Body of pancreas (tissue), 4 donors: ENCODE results near the gene STAB1. TPM values are rescaled to one million over a fixed set of nuclear protein-coding genes. Genes with fewer than 3 reads are reported as not detected.

Experiments
- ATAC-seq: fragments of 150-250 bp; one replicate; pipeline ENCODE4 v1.9.1; 2016
- DNase-seq, 4 donors: peaks; one replicate each; pipeline ENCODE4 v3.0.0-alpha.2; 2019
- H3K27ac ChIP-seq, 4 donors: fragments of 200-600 bp; sonication (generic); 1 replicate in 3 of 4; 2 replicates in 1 of 4; pipeline versions ENCODE4 v1.5.1 to v1.6.1; 2016 to 2019; ENCODE audit warnings: mild to moderate bottlenecking in 1 of 4, mixed read lengths in 1 of 4, moderate library complexity in 1 of 4
- H3K27me3 ChIP-seq, 2 donors: fragments of 200-600 bp; sonication (generic); one replicate each; pipeline ENCODE4 v1.6.0; 2016; ENCODE audit warnings: mild to moderate bottlenecking in 1 of 2
- H3K36me3 ChIP-seq, 2 donors: fragments of 200-600 bp; sonication (generic); replicated peaks in 1 of 2; 2 replicates each; pipeline ENCODE4 v1.5.1; 2016; ENCODE audit warnings: low read depth in 2 of 2; ENCODE audit not compliant: insufficient read depth in 1 of 2
- H3K4me1 ChIP-seq: fragments of 200-600 bp; sonication (generic); one replicate; pipeline ENCODE4 v1.6.0; 2016
- H3K4me3 ChIP-seq, 2 donors: fragments of 200-600 bp; sonication (generic); 1 replicate in 1 of 2; 2 replicates in 1 of 2; pipeline ENCODE4 v1.5.1; 2016 to 2019
- H3K9me3 ChIP-seq, 3 donors: fragments of 200-600 bp; sonication (generic); 1 replicate in 2 of 3; 2 replicates in 1 of 3; pipeline ENCODE4 v1.5.1; 2016
- CTCF ChIP-seq, 7 experiments: fragments of 450-650 bp in 4 of 7; fragments of 200-600 bp in 3 of 7; sonication (generic) in 3 of 7; IDR thresholded peaks; one replicate each; pipeline ENCODE4 v1.5.1; 2016 to 2019; ENCODE audit warnings: antibody characterized with exemption in 7 of 7
- POLR2A ChIP-seq, 3 donors: fragments of 450-650 bp; IDR thresholded peaks; one replicate each; pipeline ENCODE4 v1.6.1; 2016; ENCODE audit warnings: antibody characterized with exemption in 3 of 3, mild to moderate bottlenecking in 2 of 3
- WGBS, 2 donors: methylation state at CpG; one replicate each; pipeline ENCODE4 v1.1.5; 2017; 5-methylcytosine and 5-hydroxymethylcytosine counted together
- intact Hi-C: fragments of 100-400 bp; cut with DNase I; formaldehyde crosslinking; loops from one replicate; pipeline ENCODE4 v1.15.1; 2023
- small RNA-seq: library from RNA; depleted of rRNA; stranded (forward); fragments of <200 nt; gene quantifications from one replicate; pipeline ENCODE3, GENCODE V24; 2016
- total RNA-seq, 2 donors: library from RNA; depleted of rRNA; stranded (reverse); fragments of >200 nt; gene quantifications; one replicate each; pipeline ENCODE4 v1.1.0, GENCODE V29; 2016

The STAB1 gene
- total RNA-seq, 2 donors from 2014 or later: 50.4 to 55.3 TPM

GRCh38 chr3:52572221-52572620 lies 77.1 kb downstream of the STAB1 start:
- no peak overlapping the region for H3K27ac ChIP-seq
- WGBS, 2 donors: 69 to 83% methylated on average over 6 of the region's 6 CpGs
- ATAC-seq (no peak), DNase-seq (no peak)
- H3K4me3 ChIP-seq: no peak overlapping the region
- TF ChIP-seq POLR2A (IDR thresholded peaks at IDR 0.05): no peak
- TF ChIP-seq CTCF (IDR thresholded peaks at IDR 0.05): no peak
- H3K27me3 ChIP-seq: no peaks in the 10 kb centered on the region
- peaks cover 0 to 7% of the 10 kb centered on the region in 2 donors for H3K36me3 ChIP-seq
- intact Hi-C loops: no loop called here
- no peaks in the 10 kb centered on the region for H3K9me3 ChIP-seq
- no peaks in the 10 kb centered on the region for H3K4me1 ChIP-seq

Small RNA genes within 50 kb of the gene (small RNA-seq; reads per million reads assigned to genes)
- not detected for gene RNU6-856P
- gene RNU6ATAC16P: not detected

Other genes with a start within 250 kb of the STAB1 start
- gene PPM1M, start 249.6 kb upstream of the STAB1 start, total RNA-seq: 10 to 100 TPM in 1 of 2 donors, 1 to 10 TPM in 1; 6.9 to 15.3 TPM
- gene WDR82, start 216.7 kb upstream of the STAB1 start, total RNA-seq: 10 to 100 TPM; 19.1 to 21.5 TPM
- gene GLYCTK, start 207.5 kb upstream of the STAB1 start, total RNA-seq: 10 to 100 TPM in 1 of 2 donors, 1 to 10 TPM in 1; 5.4 to 25.4 TPM
- gene DNAH1, start 179.0 kb upstream of the STAB1 start, total RNA-seq: 10 to 100 TPM in 1 of 2 donors, 1 to 10 TPM in 1; 6.0 to 14.8 TPM
- 10 to 100 TPM; 40.7 to 49.4 TPM for gene BAP1, start 85.3 kb upstream of the STAB1 start, total RNA-seq
- gene PHF7, start 84.7 kb upstream of the STAB1 start, total RNA-seq: 1 to 10 TPM; 4.0 to 4.9 TPM
- gene SEMA3G, start 50.2 kb upstream of the STAB1 start, total RNA-seq: 10 to 100 TPM in 1 of 2 donors, 1 to 10 TPM in 1; 3.9 to 13.2 TPM
- gene TNNC1, start 41.3 kb upstream of the STAB1 start, total RNA-seq: 10 to 100 TPM in 1 of 2 donors, under 1 TPM in 1; 0.99 to 10.4 TPM
- 100 to 1,000 TPM in 1 of 2 donors, 10 to 100 TPM in 1; 58.9 to 115 TPM for gene NISCH, start 39.7 kb upstream of the STAB1 start, total RNA-seq
- gene NT5DC2, start 38.5 kb downstream of the STAB1 start, total RNA-seq: 10 to 100 TPM; 25.4 to 32.4 TPM
- gene UQCC5, start 41.3 kb downstream of the STAB1 start, total RNA-seq: 1 to 10 TPM in 1 of 2 donors, under 1 TPM in 1; 0.78 to 7.3 TPM
- gene PBRM1, start 190.6 kb downstream of the STAB1 start, total RNA-seq: 10 to 100 TPM; 62.3 to 72.8 TPM
- 100 to 1,000 TPM in 1 of 2 donors, 10 to 100 TPM in 1; 46.2 to 122 TPM for gene GNL3, start 190.7 kb downstream of the STAB1 start, total RNA-seq
- 10 to 100 TPM; 43.8 to 92.0 TPM for gene GLT8D1, start 210.5 kb downstream of the STAB1 start, total RNA-seq
- gene SPCS1, start 210.8 kb downstream of the STAB1 start, total RNA-seq: 10 to 100 TPM; 33.0 to 59.9 TPM